ENCODE data around the gene JOSD2.

Gene JOSD2

DNA sequence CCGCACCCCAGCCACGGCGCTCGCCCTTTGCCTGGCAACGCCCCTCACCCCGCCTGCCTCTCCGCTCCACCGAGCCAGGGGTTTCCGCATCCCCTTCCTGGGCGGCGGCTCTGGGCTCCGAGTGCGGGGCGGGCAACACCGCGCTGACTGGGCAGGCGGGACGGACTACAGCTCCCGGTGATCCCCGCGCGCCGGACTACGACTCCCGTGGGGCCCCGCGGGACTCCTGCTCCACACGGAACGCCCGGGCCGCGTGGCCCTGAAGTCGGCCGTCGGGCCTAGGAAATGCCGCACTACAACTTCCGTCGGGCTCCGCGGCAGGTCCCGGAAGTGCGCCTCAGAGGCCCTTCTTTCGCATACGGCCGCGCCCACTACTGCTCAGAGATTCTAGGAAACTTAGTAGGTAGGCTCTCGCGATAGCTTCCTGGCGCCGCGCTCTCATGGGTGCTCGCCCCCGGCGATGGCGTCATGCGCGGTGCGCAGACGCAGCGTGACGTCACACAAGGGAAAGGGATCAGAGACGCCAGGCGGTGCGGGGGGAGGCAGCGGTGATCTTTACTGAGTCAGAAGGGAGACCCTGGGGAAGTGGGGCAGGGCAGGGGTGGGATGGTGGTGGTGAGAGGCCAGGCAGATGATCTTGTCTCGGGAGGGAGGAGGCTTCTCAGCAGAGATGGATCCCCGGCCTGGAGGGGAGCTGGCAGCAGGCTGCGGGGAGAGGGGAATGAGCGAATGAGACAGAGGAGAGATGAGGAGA, at the start of gene JOSD2:
Gene JOSD2 (minus strand): TSS at position 123 of the 754 bp plus-strand sequence. CDS start 760 bp downstream, outside the sequence.
- DNase-seq: peak; percentile 90

DNA sequence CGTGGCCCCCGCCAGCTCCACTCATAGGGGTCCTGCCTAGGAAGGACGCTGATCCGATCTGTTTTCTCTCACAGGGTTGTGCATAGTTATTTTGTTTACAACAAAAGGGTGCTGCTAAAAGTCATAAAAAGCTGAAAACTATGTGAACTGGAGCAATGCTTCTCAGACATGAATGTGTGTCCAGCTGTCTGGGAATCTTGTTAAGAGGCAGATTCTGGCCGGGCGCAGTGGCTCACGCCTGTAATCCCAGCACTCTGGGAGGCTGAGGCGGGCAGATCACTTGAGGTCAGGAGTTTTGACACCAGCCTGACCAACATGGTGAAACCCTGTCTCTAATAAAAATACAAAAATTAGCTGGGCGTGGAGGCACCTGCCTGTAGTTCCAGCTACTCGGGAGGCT, 48.6 kb upstream of the JOSD2 start:
- no peak for DNase-seq

DNA sequence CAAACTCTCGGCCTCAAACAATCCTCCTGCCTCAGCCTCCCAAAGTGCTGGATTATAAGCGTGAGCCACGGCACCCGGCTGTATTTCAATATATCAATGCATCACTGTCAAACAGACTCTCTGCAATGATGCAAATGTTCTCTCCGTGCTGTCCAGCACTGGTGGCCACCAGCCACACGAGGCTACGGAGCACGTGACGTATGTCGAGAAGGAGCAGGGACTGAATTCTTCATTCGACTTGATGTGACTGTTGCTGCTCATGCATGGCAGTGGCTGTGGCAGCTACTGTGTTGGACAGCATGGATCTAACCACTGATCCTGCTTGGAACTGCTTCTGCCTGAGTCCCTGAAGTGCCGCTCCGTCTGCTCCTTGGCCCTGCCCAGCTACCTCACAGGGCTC, 47.5 kb upstream of the JOSD2 start:
- no peak for DNase-seq

DNA sequence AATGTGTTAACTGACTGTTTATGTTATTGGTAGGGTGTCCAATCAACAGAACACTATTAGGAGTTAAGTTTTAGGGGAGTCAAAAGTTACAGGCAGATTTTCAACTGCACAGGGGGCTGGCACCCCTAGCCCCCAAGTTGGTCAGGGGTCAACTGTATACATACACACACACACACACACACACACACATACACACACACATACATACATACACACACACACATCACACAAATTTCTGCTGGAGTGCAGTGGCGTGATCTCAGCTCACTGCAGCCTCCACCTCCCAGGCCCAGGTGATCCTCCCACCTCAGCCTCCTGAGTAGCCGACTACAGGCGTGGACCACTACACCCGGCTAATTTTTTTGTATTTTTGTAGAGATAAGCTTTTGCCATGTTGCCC, 47.0 kb upstream of the JOSD2 start:
- no peak for DNase-seq

DNA sequence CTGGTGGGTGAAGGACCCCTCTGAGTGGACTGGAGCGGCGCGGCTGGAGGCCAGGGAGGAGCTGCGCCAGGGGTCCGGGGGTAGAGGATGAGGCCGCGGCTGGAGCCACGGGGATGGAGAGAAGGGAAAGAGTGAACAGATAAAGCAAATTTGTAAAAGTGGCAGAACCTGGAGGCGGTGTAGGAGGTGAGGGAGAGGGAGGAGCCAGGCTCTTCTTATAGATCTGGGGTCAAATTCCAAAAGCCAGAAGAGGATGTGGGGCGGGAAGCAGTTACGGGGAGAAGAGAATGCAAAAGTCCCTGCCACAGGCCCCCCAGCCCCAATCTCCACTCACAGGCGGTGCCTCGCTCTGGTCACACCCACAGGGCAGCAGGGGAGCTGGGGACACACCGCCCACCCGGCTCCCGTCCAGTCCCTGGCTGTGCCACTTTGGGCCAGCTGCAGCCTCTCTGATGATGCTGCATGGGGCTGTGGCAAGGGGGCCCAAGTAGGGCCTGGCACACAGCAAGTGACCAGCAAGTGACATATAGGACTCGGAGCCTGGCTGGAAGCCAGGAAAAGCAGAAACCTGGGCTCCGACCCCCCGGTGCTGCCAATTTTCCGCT, 46.1 kb upstream of the JOSD2 start:
- no peak for DNase-seq

GRCh38 chr19:50556282-50557008, 45.5 kb upstream of the JOSD2 start:
- DNase-seq: no peak

DNA sequence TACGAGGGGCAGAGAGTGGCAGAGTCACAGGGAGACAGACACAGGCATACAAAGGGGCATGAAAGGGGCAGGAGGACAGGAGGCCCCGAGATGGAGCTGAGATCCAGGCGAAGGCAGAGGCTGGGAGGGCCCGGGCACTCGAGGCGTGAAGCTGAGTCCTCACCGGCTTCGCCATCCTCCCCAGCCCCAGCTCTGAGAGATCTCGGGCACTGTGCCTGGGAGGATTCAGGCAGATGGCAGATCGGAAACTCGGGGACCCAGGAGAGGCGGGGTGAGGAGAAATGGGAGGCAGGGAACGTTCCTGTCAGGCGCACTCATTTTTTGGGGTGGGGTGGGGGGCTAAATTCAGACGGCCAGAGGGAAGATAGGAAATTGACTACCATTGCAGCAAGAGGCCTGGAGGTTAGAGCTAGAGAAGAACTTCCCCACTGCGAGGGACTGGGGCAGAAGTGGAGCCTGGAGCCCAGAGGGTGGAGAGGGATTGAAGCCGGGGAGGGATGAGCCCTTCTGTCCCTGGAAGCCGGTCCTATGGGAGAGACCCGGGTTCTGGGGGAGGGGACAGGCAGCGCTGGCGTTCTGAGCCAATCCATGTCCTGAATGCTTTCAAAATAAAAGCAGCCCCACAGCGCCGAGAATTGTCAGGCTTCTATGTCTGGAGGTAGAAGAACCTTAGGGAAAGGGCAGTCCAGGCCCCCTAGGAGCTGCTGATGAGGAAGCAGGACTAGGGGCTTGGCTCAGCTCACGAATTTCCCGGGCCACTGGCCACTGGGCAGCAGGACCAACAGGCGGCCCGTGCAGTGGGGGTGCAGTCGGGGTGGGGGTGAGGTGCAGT, 44.7 kb upstream of the JOSD2 start:
- no peak for DNase-seq

DNA sequence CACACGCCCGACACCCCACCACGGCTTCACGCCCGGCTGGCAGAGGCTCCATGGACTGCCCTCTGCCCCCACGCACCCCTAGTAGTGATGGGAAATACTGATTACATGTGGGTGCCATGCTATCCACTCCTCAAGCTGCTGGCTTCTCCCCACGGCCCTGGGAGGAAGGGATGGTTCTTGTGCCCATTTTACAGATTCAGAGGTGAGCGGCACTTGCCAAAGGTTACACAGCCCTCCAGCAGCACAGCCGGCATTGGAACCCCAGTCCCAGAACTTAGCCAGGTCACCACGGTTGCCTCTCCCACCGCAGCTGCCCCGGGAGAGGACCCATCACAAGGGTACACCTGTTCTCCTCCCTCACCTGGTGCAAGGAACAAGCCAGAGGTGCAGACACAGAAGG, 44.0 kb upstream of the JOSD2 start:
- no peak for DNase-seq

DNA sequence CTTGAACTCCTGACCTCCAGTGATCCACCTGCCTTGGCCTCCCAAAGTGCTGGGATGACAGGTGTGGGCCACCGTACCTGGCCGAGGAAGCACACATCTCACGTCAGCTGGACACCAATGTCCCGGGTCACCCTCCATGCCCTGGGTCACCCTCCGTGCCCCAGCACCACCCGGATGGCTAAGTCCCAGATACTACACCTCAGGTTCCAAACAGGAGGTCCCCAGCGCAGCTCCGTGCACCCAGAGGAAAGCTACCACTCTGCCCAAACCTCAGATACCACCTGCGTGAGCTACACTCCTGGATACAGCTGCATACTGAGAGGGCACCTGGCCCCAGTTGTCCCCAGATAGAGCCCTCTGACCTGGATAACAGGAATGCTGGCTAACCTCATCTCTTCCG, 43.2 kb upstream of the JOSD2 start:
- DNase-seq: no peak

DNA sequence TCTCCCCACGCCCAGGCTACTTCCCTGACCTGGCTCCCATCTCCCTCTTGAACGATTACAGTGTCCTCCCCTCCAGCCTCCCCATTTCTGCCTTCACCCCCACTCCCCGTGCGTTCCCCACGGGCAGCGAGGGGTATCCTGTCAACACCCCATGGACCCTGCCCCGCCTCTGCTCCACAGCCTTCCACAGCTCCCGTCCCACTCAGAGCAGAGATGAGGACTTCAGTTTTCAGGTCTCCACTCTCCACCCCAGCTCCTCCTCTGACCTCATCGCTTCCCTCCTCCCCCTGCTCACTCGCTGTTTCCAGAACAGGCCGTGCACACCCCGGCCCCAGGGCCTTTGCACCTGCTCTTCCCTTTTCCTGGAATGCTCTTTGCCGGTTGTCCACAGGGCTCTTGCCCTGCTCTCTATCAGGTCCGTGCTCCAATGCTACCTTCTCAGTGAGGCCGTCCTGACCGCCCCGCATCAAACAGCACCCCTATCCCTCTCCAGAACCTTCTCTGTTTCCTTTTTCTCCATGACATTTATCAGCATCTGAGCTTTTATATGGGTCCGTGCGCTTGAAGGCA, 42.2 kb upstream of the JOSD2 start:
- DNase-seq: no peak

DNA sequence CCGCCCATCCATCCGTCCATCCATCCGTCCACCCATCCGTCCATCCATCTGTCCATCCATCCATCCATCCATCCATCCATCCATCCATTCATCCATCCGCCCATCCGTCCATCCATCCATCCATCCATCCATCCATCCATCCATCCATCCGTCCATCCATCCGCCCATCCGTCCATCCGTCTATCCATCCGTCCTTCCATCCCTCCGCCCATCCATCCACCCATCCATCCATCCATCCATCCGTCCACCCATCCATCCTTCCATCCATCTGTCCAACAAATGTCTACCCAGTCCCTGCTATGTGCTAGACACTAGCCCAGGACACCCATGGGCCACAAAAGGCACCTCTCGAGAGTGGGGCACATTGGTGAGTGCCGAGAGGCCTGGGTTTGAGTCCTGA, 41.5 kb upstream of the JOSD2 start:
- no peak for DNase-seq

GRCh38 chr19:50551715-50552187, 40.8 kb upstream of the JOSD2 start:
- DNase-seq: no peak

DNA sequence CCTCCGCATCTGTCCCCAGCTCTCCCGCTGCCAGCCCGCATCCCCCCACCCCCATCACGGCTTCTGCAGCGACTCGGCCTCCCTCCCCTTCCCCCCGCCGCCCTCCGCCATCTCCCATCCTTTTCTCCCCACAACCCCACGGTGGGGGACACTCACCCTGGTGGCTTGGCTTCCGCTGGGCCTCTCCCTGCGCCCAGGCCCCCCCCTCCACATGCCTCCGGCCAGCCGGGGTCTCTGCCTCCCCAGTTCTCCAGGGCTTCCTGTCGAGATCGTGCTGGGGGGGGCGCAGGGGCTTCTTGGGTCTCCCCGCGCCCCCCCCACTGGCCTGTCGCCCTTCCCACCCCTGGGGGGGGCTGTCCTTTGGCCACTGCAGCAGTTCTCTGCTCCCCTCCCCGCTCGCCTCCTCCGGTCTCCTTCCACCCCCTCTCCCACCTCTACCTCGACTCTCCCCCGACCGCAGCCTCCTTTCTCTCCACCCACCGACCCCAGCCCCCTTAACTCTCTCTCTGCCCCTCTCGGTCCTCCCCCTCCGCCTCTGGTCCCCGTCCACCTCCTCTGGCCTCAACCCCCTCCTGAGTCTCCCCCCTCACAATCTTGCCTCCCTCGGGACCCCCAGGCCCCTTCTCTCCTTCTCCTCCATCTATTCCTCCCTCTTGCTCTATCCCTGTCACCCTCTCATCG, 40.2 kb upstream of the JOSD2 start:
- no peak for DNase-seq

DNA sequence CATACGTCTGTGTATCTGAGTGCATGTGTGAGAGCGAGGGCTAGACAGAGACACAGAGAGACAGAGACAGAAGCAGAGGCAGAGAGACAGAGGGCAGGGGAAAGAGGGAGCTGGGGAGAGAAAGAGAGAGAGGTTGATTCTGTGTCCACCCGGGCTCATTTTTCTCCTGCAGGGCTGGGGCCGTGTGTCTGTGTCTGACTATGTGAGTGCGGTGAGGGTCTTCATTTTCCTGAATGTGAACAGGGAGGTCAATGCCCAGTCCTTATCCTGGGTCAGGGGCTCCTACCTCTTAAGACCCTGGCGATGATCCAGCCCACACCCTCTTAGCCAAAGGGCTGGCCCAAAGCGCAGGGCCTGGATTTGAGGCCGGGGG, 39.6 kb upstream of the JOSD2 start:
- DNase-seq: no peak

DNA sequence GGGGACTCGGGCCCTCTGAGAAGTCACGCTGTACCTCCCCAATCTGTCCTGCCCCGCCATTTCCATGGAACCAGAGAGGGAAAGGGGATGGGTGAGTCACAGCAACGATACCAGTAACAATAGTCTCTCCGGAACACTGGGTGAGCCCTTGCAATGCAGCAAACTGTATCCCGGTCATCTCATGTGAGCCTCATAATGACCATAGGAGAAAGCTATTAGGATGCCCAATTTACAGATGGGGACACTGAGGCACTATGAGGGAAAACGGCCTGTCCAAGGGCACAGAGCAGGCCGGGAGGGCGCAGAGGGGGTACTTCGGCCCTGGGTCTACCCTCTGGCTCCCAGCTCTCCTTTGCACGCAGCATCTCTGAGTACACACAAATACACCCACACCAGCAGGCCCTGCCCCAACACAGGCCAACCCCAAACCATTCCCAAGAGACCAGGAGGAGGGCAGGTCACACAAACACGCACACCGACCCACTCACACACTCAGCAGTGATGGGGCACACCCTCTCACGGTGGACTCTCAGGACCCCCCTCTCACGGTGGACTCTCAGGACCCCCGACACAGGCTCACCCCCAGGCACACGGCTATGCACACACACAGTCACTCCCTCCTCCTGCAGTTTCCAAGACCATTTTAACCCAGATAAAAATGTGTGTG, 39.1 kb upstream of the JOSD2 start:
- no peak for DNase-seq

GRCh38 chr19:50549059-50549926, 38.3 kb upstream of the JOSD2 start:
- DNase-seq: no peak

DNA sequence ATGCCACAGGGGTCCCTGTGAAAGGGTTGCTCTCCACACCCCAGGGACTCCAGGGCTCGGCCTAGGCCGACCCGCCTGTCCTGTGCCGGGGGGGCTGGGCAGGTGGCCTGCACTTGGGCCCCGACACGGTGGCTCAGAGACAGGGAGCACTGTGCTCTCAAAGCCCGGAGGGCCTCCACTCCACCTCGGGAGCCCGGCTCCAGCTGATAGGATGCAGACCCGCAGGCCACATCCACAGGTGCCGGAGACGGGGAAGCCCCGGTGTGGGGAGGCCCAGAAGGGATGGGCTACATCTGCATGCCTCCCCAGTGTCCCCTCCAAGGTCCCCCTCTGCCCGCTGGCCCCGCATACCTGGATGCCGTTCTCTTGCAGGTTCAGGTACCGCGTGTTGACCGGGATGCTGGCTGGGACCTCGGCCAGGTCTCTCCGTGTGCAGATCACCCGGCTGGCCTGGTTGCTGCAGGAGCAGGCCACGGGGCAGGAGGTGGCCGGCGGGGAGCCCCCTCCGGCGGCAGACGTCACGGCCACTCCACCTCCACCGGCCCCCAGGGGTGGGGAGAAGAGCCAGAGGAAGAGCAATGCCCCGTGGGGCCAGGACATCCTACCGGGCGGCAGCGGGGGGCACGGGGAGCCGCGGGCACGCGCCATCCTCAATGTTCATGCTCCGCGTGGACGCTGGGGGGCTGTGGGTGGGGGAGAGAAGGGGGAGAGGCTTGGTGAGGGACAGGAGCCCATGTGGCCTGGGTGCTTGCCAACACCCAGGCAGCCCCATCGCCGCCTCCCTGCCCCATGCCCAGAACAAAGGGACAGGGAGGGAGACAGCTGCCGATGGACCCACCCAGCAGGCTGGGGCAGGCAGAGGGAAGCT, 37.4 kb upstream of the JOSD2 start:
- no peak for DNase-seq

- no peak for DNase-seq
These were observed 36.6 kb upstream of the JOSD2 start for GRCh38 chr19:50547385-50548190.
